ENCODE results near the gene IL27RA.

The IL27RA gene

DNA sequence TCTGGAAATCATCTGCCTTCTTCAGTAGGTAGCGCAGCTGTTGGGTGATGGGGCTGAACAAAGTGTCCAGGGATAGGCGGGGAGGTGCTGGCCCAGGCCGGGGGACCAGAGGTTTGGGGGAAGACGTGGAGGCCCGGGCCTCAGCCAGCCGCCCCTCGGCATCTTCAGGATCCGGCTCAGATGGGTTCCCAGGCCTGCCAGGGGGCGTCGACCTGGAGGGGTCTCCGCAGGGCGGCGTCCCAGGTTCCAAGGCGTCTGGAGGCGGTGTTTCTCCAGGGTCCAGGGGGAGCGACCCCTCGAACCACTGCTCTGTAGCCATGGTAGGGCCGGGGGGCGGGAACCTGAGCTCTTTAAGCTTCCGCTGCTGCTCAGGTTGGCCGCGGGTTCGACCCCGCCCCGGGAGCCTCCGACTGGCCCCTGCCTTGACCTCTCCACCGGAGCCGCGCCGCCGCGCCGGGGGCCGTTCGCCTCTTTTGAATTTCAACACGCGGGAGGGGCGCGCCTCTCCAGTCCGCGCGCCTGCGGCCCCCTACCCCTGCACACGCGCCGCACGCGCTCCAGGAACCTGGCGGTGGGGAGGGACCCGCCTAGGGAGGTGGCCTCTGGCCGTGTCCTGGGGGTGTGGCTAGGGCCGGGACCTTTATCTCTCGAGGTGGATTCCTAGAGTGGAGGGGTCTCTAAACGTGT is 53.9 kb downstream of the IL27RA start, which contains the start of gene C19orf67:
TSS of gene C19orf67 (minus strand) at position 475 of the 687 bp plus-strand sequence. CDS start at position 319, 156 bp downstream.
- Histone ChIP-seq H3K4me1 (ENCODE audit: insufficient read depth, insufficient read length) (peaks cover 9% of the 10 kb centered on the region), H3K9ac (ENCODE audit: insufficient read length, low read depth) (no peak within 1 kb of the TSS), H3K36me3 (ENCODE audit: insufficient read depth, insufficient read length, low read length) (peaks cover 31% of the 10 kb centered on the region), H3K9me3 (ENCODE audit: insufficient read depth, low read length) (no peaks in the 10 kb centered on the region), H3K4me3 (ENCODE audit: insufficient read length, low read depth) (no peak within 1 kb of the TSS), H3K27me3 (ENCODE audit: insufficient read depth, insufficient read length) (no peaks in the 10 kb centered on the region)
- TF ChIP-seq ZNF274 (IDR thresholded peaks at IDR 0.05; ENCODE audit: low read depth, low read length) (no peak), SUZ12 (IDR thresholded peaks at IDR 0.05; ENCODE audit: extremely low read depth, insufficient read depth, insufficient read length) (no peak), YY1 (IDR thresholded peaks at IDR 0.05; ENCODE audit: insufficient read depth, insufficient read length) (no peak)
- DNase-seq (ENCODE audit: low read depth, low spot score), result no peak

DNA sequence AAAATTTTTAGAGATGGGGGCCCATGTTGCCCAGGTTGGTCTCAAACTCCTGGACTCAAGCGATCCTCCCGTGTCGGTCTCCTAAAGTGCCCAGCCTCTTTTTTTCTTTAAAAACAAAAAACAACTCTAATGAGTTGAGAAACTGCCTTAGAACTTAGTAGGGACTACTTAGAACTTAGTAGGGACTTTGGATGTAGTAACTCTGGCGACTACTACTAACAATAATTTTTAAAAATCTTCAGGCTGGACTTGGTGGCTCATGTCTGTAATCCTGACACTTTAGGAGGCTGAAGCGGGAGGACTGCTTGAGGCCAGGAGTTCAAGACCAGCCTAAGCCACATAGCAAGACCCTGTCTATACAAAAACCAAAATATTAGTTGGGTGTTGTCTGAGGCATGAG is 54.5 kb downstream of the IL27RA start:
- H3K4me3 ChIP-seq (ENCODE audit: insufficient read length, low read depth), result no peak overlapping the region

DNA sequence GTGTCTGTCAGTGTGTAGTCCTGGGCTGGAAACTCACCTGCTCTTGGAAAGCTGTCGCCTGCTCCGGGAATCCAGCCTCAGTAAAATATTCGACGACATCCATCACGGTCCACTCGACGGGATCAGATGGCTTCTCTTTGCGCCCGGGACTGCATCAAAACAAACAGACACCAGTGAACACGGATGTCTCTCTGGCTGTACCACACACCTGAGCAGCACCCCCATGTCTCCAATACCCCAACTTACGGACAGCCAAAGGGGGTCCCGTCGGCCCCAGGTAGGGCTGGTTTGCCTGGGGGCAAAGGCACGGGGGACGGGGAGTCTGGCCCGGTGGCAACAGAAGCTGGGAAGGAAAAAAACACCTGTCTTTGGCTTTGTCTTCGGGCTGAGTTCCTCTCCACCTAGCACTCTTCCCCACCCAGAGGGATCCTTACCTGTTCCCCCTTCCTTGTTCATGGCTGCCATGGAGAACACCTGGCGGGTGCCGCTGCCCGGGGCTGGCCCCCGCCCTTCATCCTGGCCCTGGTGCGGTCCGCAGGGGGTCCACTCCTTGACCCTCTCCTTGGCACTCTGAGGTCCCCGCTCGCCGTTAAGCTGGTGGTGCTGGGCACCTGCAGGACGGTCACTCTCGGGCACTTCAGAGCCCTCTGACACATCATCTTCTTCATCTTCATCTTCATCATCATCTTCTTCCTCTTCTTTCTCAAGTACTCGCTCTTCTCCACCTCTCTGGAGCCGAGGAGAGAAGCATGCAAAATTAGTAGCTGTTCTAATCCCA is 57.3 kb downstream of the IL27RA start:
- Histone ChIP-seq H3K9ac (ENCODE audit: insufficient read length, low read depth) (peak overlapping the region; percentile 84), H3K4me1 (ENCODE audit: insufficient read depth, insufficient read length) (peaks cover 6% of the 10 kb centered on the region), H3K9me3 (ENCODE audit: insufficient read depth, low read length) (peaks cover 10% of the 10 kb centered on the region), H3K27me3 (ENCODE audit: insufficient read depth, insufficient read length) (no peaks in the 10 kb centered on the region), H3K36me3 (ENCODE audit: insufficient read depth, insufficient read length, low read length) (peaks cover 26% of the 10 kb centered on the region), H3K4me3 (ENCODE audit: insufficient read length, low read depth) (peak overlapping the region; percentile 71)
- DNase-seq (ENCODE audit: low read depth, low spot score), result no peak
- no peak for TF ChIP-seq ZNF274 (IDR thresholded peaks at IDR 0.05; ENCODE audit: low read depth, low read length)
- no peak for TF ChIP-seq YY1 (IDR thresholded peaks at IDR 0.05; ENCODE audit: insufficient read depth, insufficient read length)
- no peak for TF ChIP-seq SUZ12 (IDR thresholded peaks at IDR 0.05; ENCODE audit: extremely low read depth, insufficient read depth, insufficient read length)

More for the DNA sequence above, 54.5 kb downstream of the IL27RA start:
- H3K9ac ChIP-seq (ENCODE audit: insufficient read length, low read depth), result no peak overlapping the region
- peaks cover 31% of the 10 kb centered on the region for H3K36me3 ChIP-seq (ENCODE audit: insufficient read depth, insufficient read length, low read length)
- TF ChIP-seq ZNF274 (IDR thresholded peaks at IDR 0.05; ENCODE audit: low read depth, low read length), result no peak
- TF ChIP-seq SUZ12 (IDR thresholded peaks at IDR 0.05; ENCODE audit: extremely low read depth, insufficient read depth, insufficient read length), result no peak
- no peak for TF ChIP-seq YY1 (IDR thresholded peaks at IDR 0.05; ENCODE audit: insufficient read depth, insufficient read length)
- H3K9me3 ChIP-seq (ENCODE audit: insufficient read depth, low read length), result no peaks in the 10 kb centered on the region
- DNase-seq (ENCODE audit: low read depth, low spot score), result no peak
- H3K27me3 ChIP-seq (ENCODE audit: insufficient read depth, insufficient read length), result no peaks in the 10 kb centered on the region
- H3K4me1 ChIP-seq (ENCODE audit: insufficient read depth, insufficient read length), result peaks cover 9% of the 10 kb centered on the region

DNA sequence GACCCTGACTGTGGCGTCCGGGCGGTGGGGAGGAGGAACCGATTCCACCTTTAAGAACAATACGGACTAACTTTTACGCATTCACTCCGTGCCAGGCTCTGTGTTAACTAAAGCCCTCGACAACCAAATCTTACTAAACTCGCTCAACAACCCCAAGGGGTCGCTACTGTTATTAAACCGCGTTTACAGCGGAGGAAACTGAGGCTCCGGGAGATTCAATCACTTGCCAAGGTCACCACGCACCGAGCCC is 57.8 kb downstream of the IL27RA start:
- TF ChIP-seq ZNF274 (IDR thresholded peaks at IDR 0.05; ENCODE audit: low read depth, low read length) (no peak), YY1 (IDR thresholded peaks at IDR 0.05; ENCODE audit: insufficient read depth, insufficient read length) (no peak), SUZ12 (IDR thresholded peaks at IDR 0.05; ENCODE audit: extremely low read depth, insufficient read depth, insufficient read length) (no peak)
- peak overlapping the region; percentile 84 for H3K9ac ChIP-seq (ENCODE audit: insufficient read length, low read depth)
- no peak for DNase-seq (ENCODE audit: low read depth, low spot score)
- peaks cover 6% of the 10 kb centered on the region for H3K4me1 ChIP-seq (ENCODE audit: insufficient read depth, insufficient read length)
- no peaks in the 10 kb centered on the region for H3K27me3 ChIP-seq (ENCODE audit: insufficient read depth, insufficient read length)
- H3K4me3 ChIP-seq (ENCODE audit: insufficient read length, low read depth), result peak overlapping the region; percentile 71
- peaks cover 10% of the 10 kb centered on the region for H3K9me3 ChIP-seq (ENCODE audit: insufficient read depth, low read length)
- peaks cover 26% of the 10 kb centered on the region for H3K36me3 ChIP-seq (ENCODE audit: insufficient read depth, insufficient read length, low read length)

DNA sequence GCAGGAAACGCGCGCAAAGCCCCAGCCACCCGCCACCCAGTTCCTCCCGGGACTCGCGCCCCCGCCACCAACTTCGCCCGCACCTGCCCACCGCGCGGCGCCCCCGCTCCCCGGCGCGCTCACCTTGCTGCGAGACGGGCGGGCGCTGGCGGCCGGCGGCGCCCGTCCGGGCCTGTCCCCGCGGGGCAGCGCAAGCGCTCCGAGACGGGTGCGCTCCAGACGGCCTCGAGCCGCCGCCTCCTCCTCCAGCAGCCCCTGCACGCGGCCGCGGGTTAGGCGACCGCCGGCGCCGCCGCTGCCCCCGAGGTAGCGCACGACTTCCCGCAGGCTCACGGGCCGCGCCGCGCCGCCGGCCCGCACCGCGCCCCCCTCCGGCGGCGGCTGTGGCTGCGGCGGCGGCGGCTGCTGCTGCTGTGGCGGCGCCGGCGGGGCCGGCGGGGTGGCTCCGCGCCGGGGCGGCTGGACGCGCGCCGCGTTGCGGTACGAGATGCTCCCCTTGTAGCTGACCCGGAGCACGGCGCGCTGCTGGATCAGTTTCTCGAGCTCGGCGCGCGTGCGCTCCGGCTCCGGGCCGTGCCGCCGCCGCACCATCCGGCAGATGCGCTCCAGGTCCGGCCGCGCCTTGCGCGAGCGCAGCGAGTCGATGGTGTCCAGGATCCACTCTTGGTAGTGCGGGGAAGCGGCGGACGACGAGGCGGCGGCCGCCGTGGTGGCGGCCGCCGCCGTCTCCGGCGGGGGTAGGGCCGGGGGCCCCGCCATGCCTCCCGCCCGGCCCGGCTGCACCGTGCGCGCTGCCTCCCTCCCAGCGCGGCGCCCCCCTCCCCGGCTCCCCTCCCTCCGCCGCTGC is 58.3 kb downstream of the IL27RA start:
- no peak for DNase-seq (ENCODE audit: low read depth, low spot score)
- TF ChIP-seq YY1 (IDR thresholded peaks at IDR 0.05; ENCODE audit: insufficient read depth, insufficient read length), result no peak
- TF ChIP-seq ZNF274 (IDR thresholded peaks at IDR 0.05; ENCODE audit: low read depth, low read length), result no peak
- peaks cover 10% of the 10 kb centered on the region for H3K9me3 ChIP-seq (ENCODE audit: insufficient read depth, low read length)
- H3K36me3 ChIP-seq (ENCODE audit: insufficient read depth, insufficient read length, low read length), result peaks cover 26% of the 10 kb centered on the region
- H3K27me3 ChIP-seq (ENCODE audit: insufficient read depth, insufficient read length), result no peaks in the 10 kb centered on the region
- H3K4me3 ChIP-seq (ENCODE audit: insufficient read length, low read depth), result peak overlapping the region; percentile 71
- peaks cover 6% of the 10 kb centered on the region for H3K4me1 ChIP-seq (ENCODE audit: insufficient read depth, insufficient read length)
- H3K9ac ChIP-seq (ENCODE audit: insufficient read length, low read depth), result peak overlapping the region; percentile 90

DNA sequence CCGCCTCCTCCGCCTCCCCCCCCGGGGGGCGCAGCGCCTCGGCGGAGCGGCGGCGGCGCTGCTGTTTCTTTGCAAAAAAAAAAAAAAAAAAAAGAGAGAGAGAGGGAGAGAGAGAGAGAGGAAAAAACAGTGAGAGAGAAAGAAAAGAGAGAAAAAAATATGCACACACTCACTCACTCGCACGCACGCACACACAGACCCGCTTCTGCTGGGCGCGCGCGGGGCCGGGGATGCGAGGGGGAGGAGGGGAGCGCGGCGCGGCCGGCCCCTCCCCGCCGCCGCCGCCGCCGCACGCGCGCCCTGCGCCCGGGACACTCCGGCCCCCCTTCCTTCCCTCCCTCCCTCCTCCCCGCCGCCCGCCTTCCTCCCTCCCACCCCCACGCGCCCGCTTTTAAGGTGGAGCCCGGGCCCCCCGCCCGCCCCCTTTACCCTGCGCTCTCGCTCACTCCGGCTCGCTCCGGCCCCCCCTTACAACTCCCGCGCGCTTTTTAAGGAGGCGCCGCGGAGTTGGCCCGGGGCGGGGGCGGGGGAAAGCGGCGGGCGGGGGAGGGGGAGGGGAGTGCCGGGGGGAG is 59.0 kb downstream of the IL27RA start, which contains the start of gene SAMD1:
TSS of gene SAMD1 (minus strand) at position 243 of the 572 bp plus-strand sequence.
- peak within 1 kb of the TSS; percentile 90 for H3K9ac ChIP-seq (ENCODE audit: insufficient read length, low read depth)
- peaks cover 10% of the 10 kb centered on the region for H3K9me3 ChIP-seq (ENCODE audit: insufficient read depth, low read length)
- no peaks in the 10 kb centered on the region for H3K27me3 ChIP-seq (ENCODE audit: insufficient read depth, insufficient read length)
- peaks cover 26% of the 10 kb centered on the region for H3K36me3 ChIP-seq (ENCODE audit: insufficient read depth, insufficient read length, low read length)
- peaks cover 6% of the 10 kb centered on the region for H3K4me1 ChIP-seq (ENCODE audit: insufficient read depth, insufficient read length)
- TF ChIP-seq YY1 (IDR thresholded peaks at IDR 0.05; ENCODE audit: insufficient read depth, insufficient read length), result no peak
- no peak for TF ChIP-seq SUZ12 (IDR thresholded peaks at IDR 0.05; ENCODE audit: extremely low read depth, insufficient read depth, insufficient read length)
- peak within 1 kb of the TSS; percentile 71 for H3K4me3 ChIP-seq (ENCODE audit: insufficient read length, low read depth)
- no peak for DNase-seq (ENCODE audit: low read depth, low spot score)

Data from NT2/D1 (cell line).